Right atrium auricular region (tissue), 2 donors: Measurements from ENCODE around the gene ZDHHC20. TPM values are rescaled to one million over a fixed set of nuclear protein-coding genes. Genes with fewer than 3 reads are reported as not detected.

Experiments used
- DNase-seq: peaks from one replicate; pipeline ENCODE4 v3.0.0-alpha.2; 2019; ENCODE audit warnings: low spot score
- H3K27ac ChIP-seq, 2 donors: fragments of 200-600 bp; sonication (generic); 1 replicate in 1 of 2; 2 replicates in 1 of 2; pipeline ENCODE4 v1.5.1; 2016 to 2019
- H3K27me3 ChIP-seq, 2 donors: fragments of 200-600 bp; sonication (generic); one replicate each; pipeline versions ENCODE4 v1.5.1 to v1.6.0; 2017 to 2019
- H3K36me3 ChIP-seq: fragments of 200-600 bp; sonication (generic); one replicate; pipeline ENCODE4 v1.5.1; 2016
- H3K4me1 ChIP-seq, 2 donors: fragments of 200-600 bp; sonication (generic); one replicate each; pipeline versions ENCODE4 v1.5.1 to v1.6.0; 2017 to 2019
- H3K4me3 ChIP-seq, 2 donors: fragments of 200-600 bp; sonication (generic); 1 replicate in 1 of 2; 2 replicates in 1 of 2; pipeline ENCODE4 v1.5.1; 2017 to 2019; ENCODE audit warnings: mild to moderate bottlenecking in 1 of 2, moderate library complexity in 1 of 2
- H3K9me3 ChIP-seq, 2 donors: fragments of 200-600 bp; sonication (generic); one replicate each; pipeline ENCODE4 v1.5.1; 2019
- total RNA-seq, 2 donors: library from RNA; depleted of rRNA; stranded (reverse); fragments of >200 nt; gene quantifications; one replicate each; pipeline ENCODE4 v1.1.0, GENCODE V29; 2016
- TF ChIP-seq, protein P1 (sequence below), 2 donors: fragments of 200-600 bp; sonication (generic); IDR thresholded peaks; one replicate each; pipeline ENCODE4 v1.5.1; 2019; ENCODE audit warnings: antibody characterized with exemption in 2 of 2

ZDHHC20 gene
- total RNA-seq, 2 donors from 2014 or later, result 19.7 to 26.5 TPM

DNA sequence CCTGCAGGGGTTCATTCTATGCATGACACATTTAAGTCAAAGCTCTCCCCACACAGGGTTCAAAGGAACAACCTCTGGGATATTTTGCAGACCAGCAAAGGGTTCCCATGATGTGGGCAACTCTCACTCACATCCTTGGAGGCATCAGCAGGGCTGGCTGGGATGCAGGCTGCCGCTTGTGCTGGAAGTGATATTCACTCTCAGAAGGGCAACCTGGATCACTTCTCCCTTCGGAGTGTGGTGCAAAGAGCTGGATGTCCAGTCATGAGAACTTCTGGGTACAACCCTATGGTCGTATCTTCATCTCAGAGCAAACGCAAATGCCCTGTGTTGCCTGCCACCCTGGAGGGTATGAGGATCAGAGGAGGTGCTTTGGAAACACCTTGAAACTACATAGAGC lies 98.6 kb downstream of the ZDHHC20 start:
- no peaks in the 10 kb centered on the region for H3K4me1 ChIP-seq
- no peak overlapping the region for H3K4me3 ChIP-seq
- H3K9me3 ChIP-seq, result no peaks in the 10 kb centered on the region
- TF ChIP-seq, protein P1, sequence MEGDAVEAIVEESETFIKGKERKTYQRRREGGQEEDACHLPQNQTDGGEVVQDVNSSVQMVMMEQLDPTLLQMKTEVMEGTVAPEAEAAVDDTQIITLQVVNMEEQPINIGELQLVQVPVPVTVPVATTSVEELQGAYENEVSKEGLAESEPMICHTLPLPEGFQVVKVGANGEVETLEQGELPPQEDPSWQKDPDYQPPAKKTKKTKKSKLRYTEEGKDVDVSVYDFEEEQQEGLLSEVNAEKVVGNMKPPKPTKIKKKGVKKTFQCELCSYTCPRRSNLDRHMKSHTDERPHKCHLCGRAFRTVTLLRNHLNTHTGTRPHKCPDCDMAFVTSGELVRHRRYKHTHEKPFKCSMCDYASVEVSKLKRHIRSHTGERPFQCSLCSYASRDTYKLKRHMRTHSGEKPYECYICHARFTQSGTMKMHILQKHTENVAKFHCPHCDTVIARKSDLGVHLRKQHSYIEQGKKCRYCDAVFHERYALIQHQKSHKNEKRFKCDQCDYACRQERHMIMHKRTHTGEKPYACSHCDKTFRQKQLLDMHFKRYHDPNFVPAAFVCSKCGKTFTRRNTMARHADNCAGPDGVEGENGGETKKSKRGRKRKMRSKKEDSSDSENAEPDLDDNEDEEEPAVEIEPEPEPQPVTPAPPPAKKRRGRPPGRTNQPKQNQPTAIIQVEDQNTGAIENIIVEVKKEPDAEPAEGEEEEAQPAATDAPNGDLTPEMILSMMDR (IDR thresholded peaks at IDR 0.05), result no peak
- no peaks in the 10 kb centered on the region for H3K36me3 ChIP-seq
- no peak for DNase-seq
- no peak overlapping the region for H3K27ac ChIP-seq
- no peaks in the 10 kb centered on the region for H3K27me3 ChIP-seq

DNA sequence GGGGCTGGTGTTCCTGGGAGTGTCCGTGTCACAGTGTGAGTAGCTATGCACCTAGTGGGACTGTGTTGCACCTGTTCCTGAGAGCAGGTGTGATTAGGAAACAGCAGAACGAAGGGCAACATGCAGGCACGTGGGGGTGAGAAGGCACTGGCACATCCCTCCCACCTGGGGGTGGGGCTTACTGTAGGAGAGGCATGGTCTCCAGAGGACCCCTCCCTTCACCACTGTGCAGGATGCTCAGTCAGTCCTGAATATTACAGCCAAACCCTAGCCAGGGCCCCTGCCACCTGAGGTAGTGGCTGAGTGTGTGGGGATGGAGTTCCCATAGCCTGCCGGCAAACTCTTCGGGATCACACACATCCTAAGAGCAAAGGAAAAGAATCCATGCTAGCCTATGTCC lies 99.2 kb downstream of the ZDHHC20 start:
- Histone ChIP-seq H3K36me3 (no peaks in the 10 kb centered on the region), H3K4me3 (no peak overlapping the region), H3K4me1 (no peaks in the 10 kb centered on the region), H3K27ac (no peak overlapping the region), H3K9me3 (no peaks in the 10 kb centered on the region), H3K27me3 (no peaks in the 10 kb centered on the region)
- DNase-seq, result no peak
- TF ChIP-seq, protein P1 (IDR thresholded peaks at IDR 0.05), result no peak

DNA sequence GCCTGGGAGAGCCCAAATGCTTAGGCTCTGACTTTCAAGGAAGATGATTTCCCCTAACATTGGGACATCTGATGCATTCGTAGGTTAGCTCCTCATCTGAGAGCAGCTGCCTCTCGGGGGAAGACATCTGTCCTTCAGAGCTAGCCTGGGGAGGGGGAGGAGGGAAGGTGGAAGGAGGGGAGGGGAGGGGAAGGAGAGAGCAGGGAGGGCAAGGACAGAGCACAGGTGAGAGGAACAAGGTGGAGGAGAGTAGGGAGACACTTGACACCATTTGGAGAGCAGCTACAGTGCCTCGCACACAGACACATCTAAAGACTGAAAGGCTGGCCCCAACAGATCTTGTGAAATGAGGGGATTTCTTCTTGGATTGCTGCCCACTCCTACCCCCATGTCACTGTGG lies 103.8 kb downstream of the ZDHHC20 start:
- H3K4me1 ChIP-seq, result no peaks in the 10 kb centered on the region
- H3K27ac ChIP-seq, result no peak overlapping the region
- no peaks in the 10 kb centered on the region for H3K27me3 ChIP-seq
- no peak overlapping the region for H3K4me3 ChIP-seq
- TF ChIP-seq, protein P1 (IDR thresholded peaks at IDR 0.05), result no peak
- no peak for DNase-seq
- H3K9me3 ChIP-seq, result no peaks in the 10 kb centered on the region
- no peaks in the 10 kb centered on the region for H3K36me3 ChIP-seq

DNA sequence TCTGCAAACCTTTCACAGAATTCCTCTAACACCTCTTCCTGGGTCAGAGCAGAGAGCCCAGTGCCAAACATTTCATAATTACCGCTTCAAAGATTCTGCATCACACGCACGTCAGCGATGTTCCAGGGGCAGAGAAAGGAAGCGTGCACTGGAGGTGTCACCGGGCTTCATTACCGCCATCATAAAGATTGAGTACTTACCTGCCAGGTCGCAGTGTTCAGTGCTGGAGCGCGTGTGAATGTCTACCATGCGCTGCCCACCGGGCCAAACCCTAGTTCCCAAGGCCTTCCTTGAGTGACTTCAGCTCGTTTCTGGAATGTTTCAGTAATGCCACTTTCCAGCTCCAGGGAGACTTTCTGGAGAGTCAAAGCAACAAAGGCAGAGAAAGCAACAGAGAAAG lies 104.4 kb downstream of the ZDHHC20 start:
- H3K4me1 ChIP-seq, result no peaks in the 10 kb centered on the region
- no peaks in the 10 kb centered on the region for H3K36me3 ChIP-seq
- H3K27me3 ChIP-seq, result no peaks in the 10 kb centered on the region
- no peak for DNase-seq
- no peak overlapping the region for H3K4me3 ChIP-seq
- TF ChIP-seq, protein P1 (IDR thresholded peaks at IDR 0.05), result no peak
- H3K27ac ChIP-seq, result no peak overlapping the region
- no peaks in the 10 kb centered on the region for H3K9me3 ChIP-seq

DNA sequence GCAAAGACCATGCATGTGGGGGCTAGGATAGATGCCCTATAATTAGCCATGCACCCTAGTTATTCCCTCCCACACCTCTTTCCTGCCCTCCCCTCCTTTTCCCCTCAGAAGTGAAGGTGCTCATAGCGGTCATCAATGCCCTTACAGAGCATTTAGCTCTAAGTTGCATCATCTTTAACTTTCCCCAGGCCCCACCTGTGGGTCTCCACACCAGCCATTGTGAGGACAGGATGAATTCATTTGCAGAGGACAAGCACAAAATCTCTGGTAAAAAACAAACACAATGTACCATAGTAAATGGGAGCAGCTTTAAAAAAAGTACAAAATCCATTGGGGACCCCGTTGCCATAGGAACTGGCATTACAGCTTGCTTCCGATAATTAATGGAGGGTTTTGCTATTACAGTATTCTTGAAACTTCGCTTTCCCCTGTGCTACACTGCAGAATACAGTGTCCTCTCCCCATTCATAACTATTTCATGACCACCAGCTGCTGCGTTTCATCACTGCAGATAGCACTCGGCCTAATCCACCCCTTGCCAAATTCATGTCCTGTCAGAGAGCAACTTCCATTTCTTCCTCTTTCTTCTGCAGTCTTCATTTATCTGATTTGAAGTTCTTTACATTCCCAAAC lies 110.5 kb downstream of the ZDHHC20 start:
- DNase-seq, result no peak
- Histone ChIP-seq H3K4me1 (no peaks in the 10 kb centered on the region), H3K27me3 (no peaks in the 10 kb centered on the region), H3K9me3 (no peaks in the 10 kb centered on the region), H3K27ac (no peak overlapping the region), H3K36me3 (no peaks in the 10 kb centered on the region), H3K4me3 (no peak overlapping the region)
- TF ChIP-seq, protein P1 (IDR thresholded peaks at IDR 0.05), result no peak

DNA sequence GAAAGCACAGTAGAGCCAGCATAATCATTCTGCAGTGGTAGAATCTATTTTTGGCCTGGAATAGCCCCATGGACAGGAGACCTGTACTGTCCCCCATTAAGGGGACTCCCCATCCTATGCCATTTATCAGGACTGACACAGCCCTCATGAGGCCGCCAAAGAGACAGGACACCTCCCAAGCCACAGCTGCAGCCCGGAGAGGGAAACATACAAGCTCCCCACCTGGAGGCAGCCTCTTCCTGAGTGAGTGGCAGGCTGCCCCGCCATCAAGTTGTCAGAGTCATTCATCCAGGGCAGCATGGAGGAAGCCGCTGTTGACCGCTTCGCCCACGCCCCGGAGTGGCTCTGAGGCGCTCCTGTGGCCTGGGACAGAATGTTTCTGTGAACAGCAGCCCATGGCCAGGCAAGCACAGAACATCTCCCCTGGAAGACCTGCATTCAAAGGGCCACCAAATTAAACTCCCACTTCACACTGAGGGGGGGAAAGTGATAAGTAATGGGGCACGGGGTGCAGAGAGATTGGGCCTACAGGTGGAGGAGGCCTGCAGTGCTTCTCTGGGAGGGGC lies 111.3 kb downstream of the ZDHHC20 start:
- no peaks in the 10 kb centered on the region for H3K36me3 ChIP-seq
- no peaks in the 10 kb centered on the region for H3K4me1 ChIP-seq
- TF ChIP-seq, protein P1 (IDR thresholded peaks at IDR 0.05), result no peak
- H3K4me3 ChIP-seq, result no peak overlapping the region
- H3K9me3 ChIP-seq, result no peaks in the 10 kb centered on the region
- H3K27me3 ChIP-seq, result no peaks in the 10 kb centered on the region
- no peak for DNase-seq
- no peak overlapping the region for H3K27ac ChIP-seq
